H1 (cell line): ENCODE data around the gene KYNU. TPM values are rescaled to one million over a fixed set of nuclear protein-coding genes. Genes with fewer than 3 reads are reported as not detected.
"Not testable (repeated sequence)": the region's sequence is repeated elsewhere in the genome, so short reads cannot be mapped to it uniquely, and the experiment has no call there.

Experiments used
- CTCF ChIA-PET: fragments of 300-600 bp; sonication (Branson Sonifier 250); formaldehyde crosslinking; loops from one replicate; lab custom pipeline; 2021; ENCODE audit not compliant: partially characterized antibody; lab: Charles Lee
- POLR2A ChIA-PET: fragments of 300-600 bp; sonication (Branson Sonifier 250); formaldehyde crosslinking; loops from one replicate; lab custom pipeline; 2021; ENCODE audit warnings: inconsistent platforms; ENCODE audit not compliant: partially characterized antibody; lab: Charles Lee
- DNase-seq, 2 experiments: peaks; one replicate each; pipeline versions ENCODE4 v3.0.0 to v3.0.0-alpha.2; 2010 to 2022; ENCODE audit warnings: low spot score in 2 of 2, low read depth in 1 of 2, mixed read lengths in 1 of 2
- FAIRE-seq: peaks from 2 replicates; lab custom pipeline; 2011; peaks lifted over from hg19 to GRCh38; lab: Jason Lieb, UNC
- H2AFZ ChIP-seq: 2 replicates; pipeline ENCODE4 v1.8.1; 2012; ENCODE audit warnings: low read length, inconsistent platforms
- H2AK5ac ChIP-seq: 2 replicates; pipeline ENCODE4 v1.6.1; 2013; ENCODE audit warnings: low read depth, low read length
- H2BK120ac ChIP-seq: replicated peaks from 2 replicates; pipeline ENCODE3; 2013; ENCODE audit warnings: low read depth, low read length, inconsistent platforms
- H2BK12ac ChIP-seq: 2 replicates; pipeline ENCODE4 v1.6.1; 2013; ENCODE audit warnings: low read depth, low read length
- H2BK15ac ChIP-seq: 2 replicates; pipeline ENCODE4 v1.6.1; 2013; ENCODE audit warnings: low read length
- H2BK20ac ChIP-seq: 2 replicates; pipeline ENCODE4 v1.6.1; 2013; ENCODE audit warnings: low read length
- H2BK5ac ChIP-seq: 2 replicates; pipeline ENCODE4 v1.6.1; 2013; ENCODE audit warnings: low read depth, low read length
- H3K14ac ChIP-seq: 2 replicates; pipeline ENCODE4 v1.6.1; 2013; ENCODE audit warnings: inconsistent platforms; ENCODE audit not compliant: insufficient read length
- H3K18ac ChIP-seq: 2 replicates; pipeline ENCODE4 v1.6.1; 2013; ENCODE audit warnings: low read length; ENCODE audit errors: extremely low read depth
- H3K23ac ChIP-seq: 2 replicates; pipeline ENCODE4 v1.6.1; 2013; ENCODE audit warnings: inconsistent platforms; ENCODE audit not compliant: insufficient read length
- H3K23me2 ChIP-seq: 2 replicates; pipeline ENCODE4 v1.6.1; 2013; ENCODE audit warnings: low read depth, low read length
- H3K27ac ChIP-seq: 2 replicates; pipeline ENCODE4 v1.6.1; 2011; ENCODE audit warnings: low read depth, low read length, inconsistent platforms
- H3K27me3 ChIP-seq, 4 experiments: replicated peaks in 1 of 4; 1 replicate in 1 of 4; 2 replicates in 3 of 4; pipeline versions ENCODE4 v1.6.1 to v1.8.1; 2011 to 2013; ENCODE audit warnings: low read length in 3 of 4, mild to moderate bottlenecking in 3 of 4, inconsistent platforms in 2 of 4, mixed read lengths in 2 of 4, moderate library complexity in 1 of 4; ENCODE audit not compliant: control insufficient read depth in 3 of 4, insufficient read depth in 3 of 4; ENCODE audit errors: extremely low read depth in 1 of 4
- H3K36me3 ChIP-seq, 4 experiments: 2 replicates each; pipeline versions ENCODE4 v1.6.1 to v1.8.1; 2011 to 2013; ENCODE audit warnings: mild to moderate bottlenecking in 4 of 4, low read length in 3 of 4, moderate library complexity in 2 of 4, control low read depth in 1 of 4, inconsistent platforms in 1 of 4; ENCODE audit not compliant: insufficient read depth in 4 of 4, control insufficient read depth in 2 of 4
- H3K4ac ChIP-seq: replicated peaks from 2 replicates; pipeline ENCODE3; 2013; ENCODE audit warnings: low read length, low read depth, mixed read lengths, inconsistent platforms; ENCODE audit not compliant: insufficient read length
- H3K4me1 ChIP-seq, 4 experiments: replicated peaks in 1 of 4; 1 replicate in 1 of 4; 2 replicates in 3 of 4; pipeline versions ENCODE4 v1.6.1 to v1.8.1; 2011 to 2013; ENCODE audit warnings: low read length in 3 of 4, inconsistent platforms in 2 of 4, mixed read lengths in 1 of 4; ENCODE audit not compliant: insufficient read depth in 4 of 4, control insufficient read depth in 3 of 4
- H3K4me2 ChIP-seq, 2 experiments: 2 replicates each; pipeline versions ENCODE4 v1.6.1 to v1.8.1; 2011 to 2013; ENCODE audit warnings: low read depth in 2 of 2, low read length in 2 of 2, control low read depth in 1 of 2, inconsistent platforms in 1 of 2, mild to moderate bottlenecking in 1 of 2; ENCODE audit not compliant: insufficient read depth in 1 of 2
- H3K4me3 ChIP-seq, 4 experiments: fragments of 200-600, 300-600 bp in 1 of 4; sonication (generic), shearing (Covaris generic), sonication (Bioruptor Twin) in 1 of 4; 2 replicates each; pipeline versions ENCODE4 v1.5.1 to v1.8.1; 2011 to 2016; ENCODE audit warnings: low read length in 4 of 4, low read depth in 3 of 4, control low read depth in 2 of 4, inconsistent platforms in 2 of 4, mild to moderate bottlenecking in 2 of 4, mixed read lengths in 1 of 4, moderate library complexity in 1 of 4; ENCODE audit not compliant: insufficient read depth in 2 of 4; ENCODE audit errors: extremely low read depth in 1 of 4
- H3K56ac ChIP-seq: replicated peaks from 2 replicates; pipeline ENCODE3; 2013; ENCODE audit warnings: low read depth, mild to moderate bottlenecking, mixed read lengths, low read length, inconsistent platforms; ENCODE audit not compliant: insufficient read length
- H3K79me1 ChIP-seq: 2 replicates; pipeline ENCODE4 v1.6.1; 2013; ENCODE audit warnings: low read depth, low read length, control low read depth
- H3K79me2 ChIP-seq, 2 experiments: 2 replicates each; pipeline versions ENCODE4 v1.6.1 to v1.8.1; 2012 to 2013; ENCODE audit warnings: low read length in 2 of 2, mild to moderate bottlenecking in 2 of 2, inconsistent platforms in 1 of 2; ENCODE audit not compliant: insufficient read depth in 2 of 2, control insufficient read depth in 1 of 2
- H3K9ac ChIP-seq, 4 experiments: replicated peaks in 1 of 4; 1 replicate in 1 of 4; 2 replicates in 3 of 4; pipeline versions ENCODE4 v1.6.1 to v1.8.1; 2011 to 2013; ENCODE audit warnings: low read depth in 3 of 4, low read length in 3 of 4, control low read depth in 2 of 4, mild to moderate bottlenecking in 2 of 4, moderate library complexity in 2 of 4, inconsistent platforms in 1 of 4; ENCODE audit errors: extremely low read depth in 1 of 4
- H3K9me3 ChIP-seq, 2 experiments: 2 replicates each; pipeline versions ENCODE4 v1.6.1 to v1.8.1; 2012 to 2013; ENCODE audit warnings: mild to moderate bottlenecking in 2 of 2, moderate library complexity in 2 of 2, control low read depth in 1 of 2, inconsistent platforms in 1 of 2, low read depth in 1 of 2, low read length in 1 of 2, mixed read lengths in 1 of 2; ENCODE audit not compliant: insufficient read depth in 2 of 2
- H4K20me1 ChIP-seq, 2 experiments: replicated peaks in 1 of 2; 2 replicates each; pipeline versions ENCODE3 to v1.8.1; 2011 to 2013; ENCODE audit warnings: inconsistent platforms in 2 of 2, low read length in 2 of 2, mild to moderate bottlenecking in 1 of 2; ENCODE audit not compliant: insufficient read depth in 2 of 2, control insufficient read depth in 1 of 2
- H4K5ac ChIP-seq: 2 replicates; pipeline ENCODE4 v1.6.1; 2013; ENCODE audit warnings: low read length, low read depth, mixed read lengths, inconsistent platforms; ENCODE audit not compliant: insufficient read length
- H4K8ac ChIP-seq: 2 replicates; pipeline ENCODE4 v1.8.0; 2013; ENCODE audit warnings: mild to moderate bottlenecking, moderate library complexity, low read length, inconsistent platforms; ENCODE audit not compliant: insufficient read depth; ENCODE audit errors: extremely low read depth
- H4K91ac ChIP-seq: replicated peaks from 2 replicates; pipeline ENCODE3; 2013; ENCODE audit warnings: low read length, mixed read lengths, inconsistent platforms; ENCODE audit not compliant: insufficient read length
- CHD1 ChIP-seq: IDR thresholded peaks from 2 replicates; pipeline ENCODE4 v1.6.1; 2012; ENCODE audit warnings: low read depth, low read length, improper control_type of control experiment
- CTCF ChIP-seq, 3 experiments: IDR thresholded peaks; 1 replicate in 2 of 3; 2 replicates in 1 of 3; pipeline versions ENCODE4 v1.5.1 to v1.6.1; 2011; ENCODE audit warnings: low read length in 3 of 3, mild to moderate bottlenecking in 3 of 3, inconsistent platforms in 2 of 3, low read depth in 1 of 3, moderate library complexity in 1 of 3; ENCODE audit not compliant: insufficient read depth in 1 of 3; ENCODE audit errors: control extremely low read depth in 1 of 3
- EGR1 ChIP-seq: IDR thresholded peaks from 2 replicates; pipeline ENCODE4 v1.6.1; 2011; ENCODE audit warnings: low read depth, low read length, borderline replicate concordance
- TEAD4 ChIP-seq: IDR thresholded peaks from 2 replicates; pipeline ENCODE4 v1.6.1; 2012; ENCODE audit warnings: low read depth, low read length, inconsistent platforms, mixed read lengths
- YY1 ChIP-seq: IDR thresholded peaks from 2 replicates; pipeline ENCODE4 v1.6.1; 2011; ENCODE audit warnings: low read depth, mild to moderate bottlenecking, low read length
- WGBS, 2 experiments: shearing (Covaris generic) in 1 of 2; methylation state at CpG; one replicate each; pipeline versions ENCODE4 v1.1.6 to v1.1.7; 2013 to 2015; ENCODE audit warnings: low lambda C conversion rate in 2 of 2, mixed read lengths in 2 of 2, inconsistent platforms in 1 of 2, low coverage in 1 of 2, missing lambda C conversion rate in 1 of 2; ENCODE audit not compliant: insufficient replicate concordance in 2 of 2, insufficient coverage in 1 of 2, insufficient read length in 1 of 2; ENCODE audit errors: extremely low coverage in 1 of 2, missing lambda C conversion rate in 1 of 2; 5-methylcytosine and 5-hydroxymethylcytosine counted together
- polyA plus RNA-seq, 7 experiments: library from polyadenylated mRNA; depleted of rRNA in 3 of 7; stranded (reverse) in 5 of 7; unstranded in 2 of 7; fragments of >200 nt in 5 of 7; fragments of 200-250 nt in 2 of 7; gene quantifications; 1 replicate in 5 of 7; 2 replicates in 1 of 7; 4 replicates in 1 of 7; pipeline versions ENCODE4 v1.2.1 to v1.2.3, GENCODE V29; 2011 to 2013; ENCODE audit warnings: missing spikeins in 2 of 7, mixed read lengths in 2 of 7
- total RNA-seq: library from RNA; stranded (reverse); fragmentation: NEBNext Ultra II Directional; extraction: Animal tissue kit (Norgen Biotek cat#: 25700); gene quantifications from 2 replicates; pipeline ENCODE4 v1.2.1, GENCODE V29; 2021

Gene KYNU
- total and polyA plus RNA-seq, 2 of the 8 experiments (the other 6 are each of a cell fraction or from before 2014, with no cell fraction given) = 0.09 to 0.13 TPM

GRCh38 chr2:142863485-142863961 lies 13.9 kb upstream of the KYNU start (continued):
- TF ChIP-seq CTCF (IDR thresholded peaks at IDR 0.05; ENCODE audit: control extremely low read depth in 1 of 3, insufficient read depth in 1 of 3, low read depth in 1 of 3, low read length in 3 of 3) (no peak), TEAD4 (no peak), YY1 (no peak), EGR1 (no peak), CHD1 (no peak)

DNA sequence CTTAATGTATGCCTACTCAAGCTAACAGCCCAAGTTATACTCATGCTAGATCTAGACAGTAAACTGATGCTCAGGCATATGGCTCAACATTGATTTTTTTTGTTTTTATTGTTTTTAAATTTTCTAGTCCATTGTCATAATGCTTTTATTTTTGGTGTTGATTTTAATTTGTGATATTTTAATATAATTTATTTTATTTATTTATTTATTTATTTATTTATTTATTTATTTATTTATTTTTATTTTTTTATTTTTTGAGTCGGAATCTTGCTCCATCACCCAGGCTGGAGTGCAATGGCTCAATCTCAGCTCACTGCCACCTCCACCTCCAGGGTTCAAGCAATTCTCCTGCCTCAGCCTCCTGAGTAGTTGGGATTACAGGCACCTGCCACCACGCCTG lies 12.9 kb upstream of the KYNU start:
- not testable (repeated sequence) for H3K4me3 ChIP-seq, H2BK5ac ChIP-seq, H3K56ac ChIP-seq, H3K27me3 ChIP-seq, FAIRE-seq, H4K5ac ChIP-seq, H3K4ac ChIP-seq, H4K8ac ChIP-seq, H3K4me2 ChIP-seq, H3K23ac ChIP-seq, DNase-seq, H2BK12ac ChIP-seq, H2BK120ac ChIP-seq, H3K4me1 ChIP-seq, H3K9me3 ChIP-seq, H3K9ac ChIP-seq, H4K20me1 ChIP-seq, H3K27ac ChIP-seq, H3K79me2 ChIP-seq, H2BK15ac ChIP-seq, H3K18ac ChIP-seq, H4K91ac ChIP-seq, H2AFZ ChIP-seq, H3K36me3 ChIP-seq, H2AK5ac ChIP-seq, H3K23me2 ChIP-seq, H3K79me1 ChIP-seq, H3K14ac ChIP-seq, H2BK20ac ChIP-seq
- 97% methylated on average over 2 of the region's 2 CpGs; no CpG with 5 or more reads in 1 of the 2 experiments for WGBS, 2 experiments
- POLR2A ChIA-PET = interaction anchor here (0.6 kb wide), 1 partner anchor 50 kb away, joined by 4 read pairs; no protein-coding TSS in a partner anchor
- CTCF ChIA-PET = interaction anchor here (0.7 kb wide), 1 partner anchor 8 kb away, joined by 4 read pairs; no protein-coding TSS in a partner anchor
